Fibroblast of peridontal ligament (primary cell): ENCODE data around the gene OR5K2.

Source experiments
- DNase-seq: peaks from one replicate; pipeline ENCODE4 v3.0.0-alpha.2; 2010; ENCODE audit errors: extremely low read depth

The OR5K2 gene

DNA sequence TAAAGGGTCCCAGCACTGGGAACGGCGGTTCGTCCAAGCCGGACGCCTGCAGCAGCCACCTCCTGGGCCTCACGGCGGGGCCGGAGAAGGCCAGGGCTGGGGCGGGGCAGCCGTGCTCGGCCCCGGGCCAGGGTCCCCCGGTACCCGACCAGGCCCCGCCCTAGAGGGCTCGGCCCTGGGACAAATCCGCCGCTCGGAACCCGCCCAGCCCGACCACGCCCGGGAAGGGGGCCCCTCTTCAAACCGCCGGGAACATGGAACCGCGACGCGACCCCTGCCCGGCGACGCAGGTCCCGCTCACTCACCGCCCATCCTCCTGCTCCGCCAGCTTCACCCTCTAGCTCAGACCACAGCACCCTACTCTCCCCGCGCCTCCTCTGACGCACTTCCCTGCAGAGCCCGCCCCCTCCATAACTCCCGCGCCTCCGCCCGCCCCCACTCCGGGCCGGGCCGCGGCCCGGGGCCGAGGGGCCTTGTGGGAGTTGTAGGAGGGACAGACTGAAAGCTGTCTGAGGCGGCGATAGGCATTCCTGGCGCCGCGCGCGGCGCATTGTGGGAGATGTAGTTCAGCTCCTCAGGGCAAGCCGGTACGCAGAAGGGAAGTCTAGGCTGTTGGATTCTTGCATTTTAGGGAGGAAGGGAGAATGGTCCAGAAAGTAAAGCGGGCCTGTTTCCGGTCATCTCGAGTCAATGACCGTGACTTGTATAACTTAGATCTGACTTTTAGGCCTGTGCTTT lies 25.2 kb downstream of the OR5K2 start, which contains the start of gene CLDND1:
TSS of gene CLDND1 (minus strand) at position 359 of the 738 bp plus-strand sequence. CDS start 1,478 bp downstream, outside the sequence.
- DNase-seq, result peak; percentile 93

- DNase-seq, result no peak
Observed at GRCh38 chr3:98525494-98525893, 28.0 kb downstream of the OR5K2 start.

- no peak for DNase-seq
Observed at GRCh38 chr3:98528474-98529346, 31.2 kb downstream of the OR5K2 start.

GRCh38 chr3:98529856-98530459 lies 32.5 kb downstream of the OR5K2 start:
- DNase-seq, result no peak

DNA sequence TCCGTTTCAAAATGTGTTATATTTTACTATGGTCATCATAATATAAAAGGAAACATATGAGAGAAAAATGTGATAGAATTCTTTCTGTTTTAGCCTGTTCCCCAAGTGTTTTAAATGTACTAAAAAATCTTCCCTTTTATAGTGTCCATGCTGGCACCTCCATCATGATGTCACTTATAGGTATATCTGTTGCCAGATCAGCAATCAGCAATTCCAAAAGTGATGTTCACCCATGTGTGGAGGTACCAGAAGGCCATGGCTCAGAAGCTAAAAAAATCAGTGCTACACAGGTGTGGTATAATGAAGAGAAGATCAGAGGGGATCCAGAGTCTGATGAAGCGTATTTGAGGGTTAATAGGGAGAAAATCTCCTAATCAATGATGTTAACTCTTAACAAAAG lies 33.2 kb downstream of the OR5K2 start:
- DNase-seq, result no peak

DNA sequence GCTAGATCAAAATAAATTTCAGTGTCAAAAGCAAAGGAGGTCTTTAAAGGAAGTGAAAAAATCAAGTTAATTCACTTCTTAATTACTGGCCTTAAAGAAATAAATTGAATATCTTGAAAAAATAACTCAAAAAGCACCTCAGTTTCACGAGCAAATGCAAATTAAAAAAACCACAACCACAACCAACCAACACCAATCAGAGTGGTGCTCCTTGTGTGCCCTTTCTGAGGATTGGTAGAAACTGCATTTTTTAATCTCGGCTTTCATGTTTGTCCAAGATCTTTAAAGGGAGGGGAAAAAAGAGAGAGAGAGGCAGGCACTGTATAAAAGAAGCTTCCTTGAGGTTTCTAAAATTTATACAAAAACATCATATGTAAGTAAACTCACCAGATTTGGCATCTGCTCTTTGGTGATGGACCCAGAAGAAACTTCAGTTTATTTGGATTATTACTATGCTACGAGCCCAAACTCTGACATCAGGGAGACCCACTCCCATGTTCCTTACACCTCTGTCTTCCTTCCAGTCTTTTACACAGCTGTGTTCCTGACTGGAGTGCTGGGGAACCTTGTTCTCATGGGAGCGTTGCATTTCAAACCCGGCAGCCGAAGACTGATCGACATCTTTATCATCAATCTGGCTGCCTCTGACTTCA lies 34.3 kb downstream of the OR5K2 start, which contains the start of gene GPR15:
TSS of gene GPR15 (plus strand) at position 357 of the 653 bp plus-strand sequence. CDS start at position 413, 56 bp downstream.
- DNase-seq, result no peak

DNA sequence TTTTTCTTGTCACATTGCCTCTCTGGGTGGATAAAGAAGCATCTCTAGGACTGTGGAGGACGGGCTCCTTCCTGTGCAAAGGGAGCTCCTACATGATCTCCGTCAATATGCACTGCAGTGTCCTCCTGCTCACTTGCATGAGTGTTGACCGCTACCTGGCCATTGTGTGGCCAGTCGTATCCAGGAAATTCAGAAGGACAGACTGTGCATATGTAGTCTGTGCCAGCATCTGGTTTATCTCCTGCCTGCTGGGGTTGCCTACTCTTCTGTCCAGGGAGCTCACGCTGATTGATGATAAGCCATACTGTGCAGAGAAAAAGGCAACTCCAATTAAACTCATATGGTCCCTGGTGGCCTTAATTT lies 34.8 kb downstream of the OR5K2 start:
- DNase-seq, result no peak

DNA sequence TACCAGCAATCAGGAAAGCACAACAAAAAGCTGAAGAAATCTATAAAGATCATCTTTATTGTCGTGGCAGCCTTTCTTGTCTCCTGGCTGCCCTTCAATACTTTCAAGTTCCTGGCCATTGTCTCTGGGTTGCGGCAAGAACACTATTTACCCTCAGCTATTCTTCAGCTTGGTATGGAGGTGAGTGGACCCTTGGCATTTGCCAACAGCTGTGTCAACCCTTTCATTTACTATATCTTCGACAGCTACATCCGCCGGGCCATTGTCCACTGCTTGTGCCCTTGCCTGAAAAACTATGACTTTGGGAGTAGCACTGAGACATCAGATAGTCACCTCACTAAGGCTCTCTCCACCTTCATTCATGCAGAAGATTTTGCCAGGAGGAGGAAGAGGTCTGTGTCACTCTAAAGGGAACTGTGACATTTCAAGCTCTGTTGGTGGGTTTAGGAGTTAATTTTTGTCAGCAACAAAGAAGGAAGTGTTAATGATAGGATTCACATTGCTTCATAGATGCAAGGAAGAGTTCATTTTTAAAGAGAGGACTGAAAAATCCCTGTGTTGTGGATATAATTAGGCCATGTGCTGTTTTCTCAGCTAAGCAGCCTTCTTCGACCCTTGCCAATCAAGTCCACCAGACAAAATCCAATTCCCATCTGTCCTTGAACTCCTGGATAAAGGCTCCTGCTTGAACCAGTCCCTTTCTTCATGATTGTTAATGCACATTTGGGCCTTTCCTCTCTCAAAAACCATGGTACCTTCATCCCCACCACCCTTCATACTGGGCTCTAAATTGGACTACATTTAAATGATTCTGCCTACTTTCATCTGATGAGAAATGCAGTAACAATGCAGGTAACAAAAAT lies 35.5 kb downstream of the OR5K2 start:
- no peak for DNase-seq

GRCh38 chr3:98534168-98534567 lies 36.7 kb downstream of the OR5K2 start:
- no peak for DNase-seq

DNA sequence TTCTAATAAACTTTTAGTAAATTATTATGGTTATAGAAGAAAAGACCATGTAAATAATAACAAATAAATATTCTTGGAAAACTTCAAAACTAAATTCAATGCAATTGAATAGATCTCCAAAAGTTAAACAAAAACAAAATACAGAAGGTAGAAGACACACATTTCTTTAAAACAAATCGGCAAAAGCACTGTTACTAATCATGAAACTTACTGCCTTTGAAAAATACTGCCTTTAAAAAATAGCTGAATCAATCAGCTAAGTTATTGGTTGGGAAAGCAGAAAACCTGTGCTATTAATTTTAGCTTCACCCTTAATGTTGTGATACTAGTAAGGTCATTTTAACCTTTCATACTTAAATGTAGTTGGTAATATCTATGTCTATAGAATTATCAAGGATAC lies 37.3 kb downstream of the OR5K2 start:
- DNase-seq, result no peak

DNA sequence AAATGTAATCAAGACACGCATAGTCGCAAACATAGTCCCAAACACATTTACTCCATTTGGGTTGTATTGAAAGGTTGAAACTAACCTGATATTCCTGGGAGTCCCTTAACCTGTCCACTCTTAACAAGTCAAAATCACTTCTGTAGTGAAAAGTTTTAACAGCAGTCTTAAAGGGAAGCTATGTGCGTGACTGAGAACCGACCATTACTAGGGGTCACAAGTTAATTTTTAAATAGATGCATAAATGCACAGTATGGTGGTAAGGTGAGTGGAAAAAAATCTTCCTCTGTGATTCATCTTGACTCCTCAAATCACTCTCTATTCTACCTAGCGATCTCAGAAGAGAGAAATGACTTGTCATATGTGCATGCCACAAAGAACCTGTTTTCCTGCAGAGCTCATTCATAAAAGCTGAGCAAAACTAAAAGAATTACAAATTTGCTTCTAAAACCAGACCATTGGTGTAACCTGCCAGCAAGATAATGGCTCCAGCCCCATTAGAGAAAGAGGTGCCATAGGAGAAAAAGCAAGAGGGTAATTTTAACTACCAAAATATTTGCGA lies 39.1 kb downstream of the OR5K2 start:
- no peak for DNase-seq

- no peak for DNase-seq
Observed at GRCh38 chr3:98540346-98540745, 42.9 kb downstream of the OR5K2 start.

- DNase-seq, result no peak
Observed at GRCh38 chr3:98541695-98542094, 44.2 kb downstream of the OR5K2 start.

GRCh38 chr3:98542623-98543022 lies 45.1 kb downstream of the OR5K2 start:
- DNase-seq, result no peak

DNA sequence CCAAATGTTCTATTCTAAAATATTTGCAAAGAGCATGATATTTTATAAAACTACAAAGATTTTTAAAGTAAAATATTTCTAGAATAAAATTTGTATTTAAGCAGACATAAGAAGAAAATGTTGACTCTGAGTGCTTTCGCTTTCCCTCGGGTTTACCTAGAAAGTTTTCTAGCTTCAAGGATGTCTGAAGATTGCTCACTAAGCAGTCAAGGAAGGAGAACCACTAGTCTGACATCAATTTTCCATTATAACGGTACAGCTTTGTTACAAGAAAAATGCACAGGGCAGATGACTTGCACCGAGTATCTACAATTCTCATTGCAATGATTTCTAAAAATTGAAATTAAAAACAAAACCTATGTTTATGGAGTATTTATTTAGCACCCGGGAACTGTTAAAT lies 48.5 kb downstream of the OR5K2 start:
- DNase-seq, result no peak
